HepG2 (cell line): ENCODE measurements around the gene MAN2C1. TPM values are rescaled to one million over a fixed set of nuclear protein-coding genes. Genes with fewer than 3 reads are reported as not detected.
A peak's percentile ranks its signal among the peaks of the same experiment; 100 is the strongest.

ENCODE experiments used
- AFF4 ChIP-seq: sonication (generic); formaldehyde crosslinking; IDR thresholded peaks from 2 replicates; pipeline ENCODE4 v1.4.0; 2020; ENCODE audit warnings: missing genetic modification reagents
- BRCA1 ChIP-seq: sonication (generic); formaldehyde crosslinking; IDR thresholded peaks from 2 replicates; pipeline ENCODE4 v1.4.0; 2020; ENCODE audit warnings: missing genetic modification reagents
- EHMT2 ChIP-seq: fragments of 200-600 bp; sonication (generic); IDR thresholded peaks from 2 replicates; pipeline ENCODE4 v1.7.0; 2017; ENCODE audit warnings: antibody characterized with exemption, low read depth, low read length, borderline replicate concordance
- ESRRA ChIP-seq: sonication (generic); formaldehyde crosslinking; IDR thresholded peaks from 2 replicates; pipeline ENCODE4 v1.5.1; 2020; ENCODE audit warnings: mild to moderate bottlenecking, low read depth, missing genetic modification reagents
- FUBP1 ChIP-seq: sonication (generic); formaldehyde crosslinking; IDR thresholded peaks from 2 replicates; pipeline ENCODE4 v1.5.1; 2020; ENCODE audit warnings: missing genetic modification reagents, mild to moderate bottlenecking, borderline replicate concordance
- GPN1 ChIP-seq: sonication (generic); formaldehyde crosslinking; IDR thresholded peaks from 2 replicates; pipeline ENCODE4 v1.5.1; 2020; ENCODE audit warnings: missing genetic modification reagents, borderline replicate concordance
- KDM3A ChIP-seq: IDR thresholded peaks from 2 replicates; pipeline ENCODE4 v1.6.1; 2018; ENCODE audit warnings: low read depth, missing compliant biosample characterization
- NCOA1 ChIP-seq: sonication (generic); formaldehyde crosslinking; IDR thresholded peaks from 2 replicates; pipeline ENCODE4 v1.9.0; 2021; ENCODE audit warnings: missing genetic modification reagents
- PHF8 ChIP-seq: sonication (generic); formaldehyde crosslinking; IDR thresholded peaks from 2 replicates; pipeline ENCODE4 v1.5.0; 2020; ENCODE audit warnings: missing genetic modification reagents
- POGZ ChIP-seq: sonication (generic); formaldehyde crosslinking; IDR thresholded peaks from 2 replicates; pipeline ENCODE4 v1.4.0; 2020; ENCODE audit warnings: mild to moderate bottlenecking, missing genetic modification reagents
- RNF2 ChIP-seq: fragments of 450-650 bp; conservative IDR thresholded peaks from 2 replicates; pipeline ENCODE4 v1.6.1; 2016; ENCODE audit warnings: low read depth
- RNF219 ChIP-seq: sonication (generic); formaldehyde crosslinking; IDR thresholded peaks from 2 replicates; pipeline ENCODE4 v1.5.0; 2020; ENCODE audit warnings: mild to moderate bottlenecking, missing genetic modification reagents
- SNRNP70 ChIP-seq: fragments of 200-400 bp; formaldehyde crosslinking; IDR thresholded peaks from 2 replicates; pipeline ENCODE4 v1.6.1; 2017; ENCODE audit warnings: mild to moderate bottlenecking, low read depth, low read length, moderate library complexity
- ZFP36L1 ChIP-seq: sonication (generic); formaldehyde crosslinking; IDR thresholded peaks from 2 replicates; pipeline ENCODE4 v1.8.0; 2022; ENCODE audit warnings: mild to moderate bottlenecking, missing genetic modification reagents, moderate library complexity
- ZFP90 ChIP-seq: sonication (generic); formaldehyde crosslinking; IDR thresholded peaks from 2 replicates; pipeline ENCODE4 v1.8.0; 2022; ENCODE audit warnings: missing genetic modification reagents, mild to moderate bottlenecking, inconsistent platforms, borderline replicate concordance
- ZKSCAN1 ChIP-seq: fragments of 150-350 bp; IDR thresholded peaks from 2 replicates; pipeline ENCODE4 v1.6.1; 2014; ENCODE audit warnings: low read length
- ZNF224 ChIP-seq: sonication (generic); formaldehyde crosslinking; IDR thresholded peaks from 2 replicates; pipeline ENCODE4 v1.5.0; 2020; ENCODE audit warnings: mild to moderate bottlenecking, missing genetic modification reagents
- ZNF512B ChIP-seq: sonication (generic); formaldehyde crosslinking; IDR thresholded peaks from 2 replicates; pipeline ENCODE4 v1.5.1; 2020; ENCODE audit warnings: missing genetic modification reagents, mild to moderate bottlenecking, borderline replicate concordance
- ZNF709 ChIP-seq: sonication (generic); formaldehyde crosslinking; IDR thresholded peaks from 2 replicates; pipeline ENCODE4 v1.5.0; 2020; ENCODE audit warnings: mild to moderate bottlenecking, missing genetic modification reagents
- ZSCAN20 ChIP-seq: sonication (generic); formaldehyde crosslinking; IDR thresholded peaks from 2 replicates; pipeline ENCODE4 v1.4.0; 2020; ENCODE audit warnings: missing genetic modification reagents, mild to moderate bottlenecking, borderline replicate concordance
- polyA plus RNA-seq, 8 experiments: library from polyadenylated mRNA; depleted of rRNA in 3 of 8; stranded (reverse) in 7 of 8; unstranded in 1 of 8; fragments of >200 nt; fragmentation: Illumina TruSeq in 4 of 8; extraction: Trizol in 4 of 8; gene quantifications; 2 replicates each; pipeline versions ENCODE4 v1.2.1 to v1.2.3, GENCODE V29; 2011 to 2016; ENCODE audit warnings: low read depth in 4 of 8, missing spikeins in 1 of 8, mixed read lengths in 1 of 8; ENCODE audit not compliant: insufficient read depth in 1 of 8
- total RNA-seq, 5 experiments: library from RNA; depleted of rRNA; stranded (reverse); fragments of >200 nt; fragmentation: Illumina TruSeq; extraction: Trizol; gene quantifications; 2 replicates each; pipeline ENCODE4 v1.2.3, GENCODE V29; 2016; ENCODE audit warnings: low read depth in 1 of 5

The MAN2C1 gene
- total and polyA plus RNA-seq, 2 of the 13 experiments (the other 11 are each of a cell fraction or from before 2014, with no cell fraction given) = 62.6 to 71.0 TPM

- TF ChIP-seq ZKSCAN1 (no peak), AFF4 (no peak), ZNF224 (CRISPR knock-in tag) (no peak), ZNF709 (0 out of 2 replicates have a peak, but pooled peaks have one; percentile 18), BRCA1 (no peak), PHF8 (CRISPR knock-in tag) (no peak), NCOA1 (CRISPR knock-in tag) (no peak; the same call in none of the 2 replicates), KDM3A (CRISPR knock-in tag) (no peak), POGZ (CRISPR knock-in tag) (no peak), ZFP36L1 (CRISPR knock-in tag) (peak; percentile 61; the same call in 1 of the 2 replicates), EHMT2 (no peak), GPN1 (CRISPR knock-in tag) (no peak), ZSCAN20 (CRISPR knock-in tag) (no peak), FUBP1 (no peak), ZNF512B (no peak), ESRRA (CRISPR knock-in tag) (no peak), SNRNP70 (no peak), RNF2 (peak; percentile 62; the same call in 1 of the 2 replicates), ZFP90 (CRISPR knock-in tag) (no peak), RNF219 (CRISPR knock-in tag) (peak; percentile 0; the same call in 1 of the 2 replicates)
Observed at GRCh38 chr15:75368689-75369239, 357 bp upstream of the MAN2C1 start (continued).
